SK-N-SH (cell line): ENCODE measurements around the gene ANO4. TPM values are rescaled to one million over a fixed set of nuclear protein-coding genes. Genes with fewer than 3 reads are reported as not detected.

Experiments
- CTCF ChIA-PET: fragments of 300-600, 350-600 bp; formaldehyde crosslinking; extraction: SDS; loops from one replicate; lab custom pipeline; 2021; lab: Yijun Ruan, JAX
- POLR2A ChIA-PET: fragments of 350-600 bp; sonication (Branson Sonifier 250); formaldehyde crosslinking; extraction: SDS; loops from one replicate; lab custom pipeline; 2020; ENCODE audit warnings: antibody characterized with exemption, inconsistent platforms; lab: Yijun Ruan, JAX
- DNase-seq: peaks from one replicate; pipeline ENCODE4 v3.0.0; 2012
- H2AFZ ChIP-seq: fragments of 200-600 bp; sonication (generic); 2 replicates; pipeline ENCODE4 v1.8.1; 2016; ENCODE audit warnings: antibody characterized with exemption, mild to moderate bottlenecking, low read depth
- H3F3A ChIP-seq: fragments of 200-600 bp; sonication (generic); replicated peaks from 2 replicates; pipeline ENCODE3; 2016; ENCODE audit warnings: antibody characterized with exemption, mild to moderate bottlenecking; ENCODE audit not compliant: insufficient read depth
- H3K27ac ChIP-seq, 2 experiments: fragments of 200-500 bp in 1 of 2; fragments of 200-600 bp in 1 of 2; sonication (Bioruptor generic) in 1 of 2; sonication (generic), shearing (Covaris generic) in 1 of 2; 2 replicates each; pipeline versions ENCODE4 v1.5.1 to v1.6.1; 2014 to 2016; ENCODE audit warnings: low read depth in 2 of 2, inconsistent platforms in 1 of 2, low read length in 1 of 2, mild to moderate bottlenecking in 1 of 2, mixed read lengths in 1 of 2
- H3K27me3 ChIP-seq: fragments of 200-600 bp; sonication (generic), shearing (Covaris generic); 2 replicates; pipeline ENCODE4 v1.6.1; 2016; ENCODE audit warnings: mixed run types; ENCODE audit not compliant: insufficient read depth
- H3K36me3 ChIP-seq, 2 experiments: fragments of 200-500 bp in 1 of 2; fragments of 200-600 bp in 1 of 2; sonication (Bioruptor generic) in 1 of 2; sonication (generic) in 1 of 2; replicated peaks in 1 of 2; 2 replicates each; pipeline versions ENCODE3 to v1.5.1; 2014 to 2016; ENCODE audit warnings: low read length in 1 of 2, mild to moderate bottlenecking in 1 of 2; ENCODE audit not compliant: insufficient read depth in 2 of 2, control insufficient read depth in 1 of 2
- H3K4me1 ChIP-seq, 2 experiments: fragments of 200-500 bp in 1 of 2; fragments of 200-600 bp in 1 of 2; sonication (Bioruptor generic) in 1 of 2; sonication (generic), shearing (Covaris generic) in 1 of 2; 2 replicates each; pipeline versions ENCODE4 v1.5.1 to v1.6.1; 2014 to 2016; ENCODE audit warnings: low read depth in 1 of 2, low read length in 1 of 2, mixed run types in 1 of 2; ENCODE audit not compliant: insufficient read depth in 2 of 2, control insufficient read depth in 1 of 2
- H3K4me2 ChIP-seq: fragments of 200-600 bp; sonication (generic), shearing (Covaris generic); 2 replicates; pipeline ENCODE4 v1.6.1; 2017; ENCODE audit warnings: mixed run types
- H3K4me3 ChIP-seq, 2 experiments: fragments of 200-500 bp in 1 of 2; fragments of 200-600 bp in 1 of 2; sonication (Bioruptor generic) in 1 of 2; sonication (generic), shearing (Covaris generic) in 1 of 2; 2 replicates each; pipeline versions ENCODE4 v1.5.1 to v1.8.1; 2014 to 2016; ENCODE audit warnings: low read depth in 2 of 2, inconsistent platforms in 1 of 2, low read length in 1 of 2, mild to moderate bottlenecking in 1 of 2, mixed read lengths in 1 of 2, moderate library complexity in 1 of 2
- H3K79me2 ChIP-seq: fragments of 200-600 bp; sonication (generic); 2 replicates; pipeline ENCODE4 v1.8.1; 2017; ENCODE audit warnings: mild to moderate bottlenecking; ENCODE audit not compliant: insufficient read depth
- H3K9ac ChIP-seq: fragments of 200-600 bp; sonication (generic); 2 replicates; pipeline ENCODE4 v1.6.1; 2017; ENCODE audit warnings: mixed run types
- H3K9me2 ChIP-seq: fragments of 200-600 bp; sonication (generic); 2 replicates; pipeline ENCODE4 v1.6.1; 2017; ENCODE audit warnings: mixed run types
- H3K9me3 ChIP-seq: fragments of 200-600 bp; sonication (generic); 2 replicates; pipeline ENCODE4 v1.6.1; 2017; ENCODE audit warnings: mixed run types, mild to moderate bottlenecking, moderate library complexity
- H4K20me1 ChIP-seq: fragments of 200-600 bp; sonication (generic); 2 replicates; pipeline ENCODE4 v1.6.1; 2017; ENCODE audit warnings: mild to moderate bottlenecking, mixed run types; ENCODE audit not compliant: insufficient read depth
- CHD2 ChIP-seq: fragments of 150-350 bp; IDR thresholded peaks from 2 replicates; pipeline ENCODE4 v1.6.1; 2018; ENCODE audit warnings: low read length; ENCODE audit not compliant: partially characterized antibody
- EP300 ChIP-seq, 2 experiments: IDR thresholded peaks; 2 replicates each; pipeline versions ENCODE4 v1.4.0 to v1.6.1; 2012; ENCODE audit warnings: borderline replicate concordance in 1 of 2, low read depth in 1 of 2, low read length in 1 of 2
- FOSL2 ChIP-seq: IDR thresholded peaks from 2 replicates; pipeline ENCODE4 v1.4.0; 2012; ENCODE audit warnings: low read depth, mild to moderate bottlenecking, moderate library complexity, borderline replicate concordance
- FOXJ3 ChIP-seq: sonication (generic); formaldehyde crosslinking; IDR thresholded peaks from 2 replicates; pipeline ENCODE4 v1.5.1; 2020; ENCODE audit warnings: mild to moderate bottlenecking, missing genetic modification reagents
- FOXM1 ChIP-seq: IDR thresholded peaks from 2 replicates; pipeline ENCODE4 v1.4.0; 2012; ENCODE audit warnings: low read depth, mild to moderate bottlenecking
- GABPA ChIP-seq: IDR thresholded peaks from 2 replicates; pipeline ENCODE4 v1.4.0; 2012; ENCODE audit warnings: low read depth, mild to moderate bottlenecking
- JUND ChIP-seq: IDR thresholded peaks from 2 replicates; pipeline ENCODE4 v1.4.0; 2012
- MEF2A ChIP-seq: IDR thresholded peaks from 2 replicates; pipeline ENCODE4 v1.4.0; 2012; ENCODE audit warnings: low read depth, borderline replicate concordance
- MXI1 ChIP-seq: IDR thresholded peaks from 2 replicates; pipeline ENCODE4 v1.6.1; 2012; ENCODE audit warnings: mild to moderate bottlenecking, low read depth, low read length, improper control_type of control experiment
- RAD21 ChIP-seq: IDR thresholded peaks from 2 replicates; pipeline ENCODE4 v1.6.1; 2012; ENCODE audit warnings: mild to moderate bottlenecking, low read length
- RFX5 ChIP-seq: IDR thresholded peaks from 2 replicates; pipeline ENCODE4 v1.6.1; 2012; ENCODE audit warnings: mild to moderate bottlenecking, improper control_type of control experiment, low read length
- SMC3 ChIP-seq: IDR thresholded peaks from 2 replicates; pipeline ENCODE4 v1.6.1; 2012; ENCODE audit warnings: low read depth, low read length, improper control_type of control experiment
- WGBS: methylation state at CpG from one replicate; pipeline ENCODE4 v1.1.6; 2017; ENCODE audit warnings: low lambda C conversion rate; 5-methylcytosine and 5-hydroxymethylcytosine counted together
- polyA plus RNA-seq, 3 experiments: library from polyadenylated mRNA; depleted of rRNA; stranded (reverse); fragments of >200 nt; gene quantifications; 2 replicates each; pipeline ENCODE4 v1.2.3, GENCODE V29; 2012
- TF ChIP-seq, protein P1 (sequence below): fragments of 200-600 bp; sonication (generic); IDR thresholded peaks from 2 replicates; pipeline ENCODE4 v1.6.1; 2017; ENCODE audit warnings: antibody characterized with exemption, mild to moderate bottlenecking, moderate library complexity
- TF ChIP-seq, protein P2 (sequence below): fragments of 150-350 bp; IDR thresholded peaks from 2 replicates; pipeline ENCODE4 v1.6.1; 2017; ENCODE audit warnings: antibody characterized with exemption, low read length, low read depth, borderline replicate concordance
- TF ChIP-seq, protein P3 (sequence below): IDR thresholded peaks from 2 replicates; pipeline ENCODE4 v1.6.1; 2012; ENCODE audit warnings: mild to moderate bottlenecking, low read depth, low read length, moderate library complexity
- TF ChIP-seq, protein P4 (sequence below): IDR thresholded peaks from 2 replicates; pipeline ENCODE4; 2012

The ANO4 gene
- polyA plus RNA-seq, 1 of the 3 experiments (the other 2 are of a cell fraction): 9.4 TPM

DNA sequence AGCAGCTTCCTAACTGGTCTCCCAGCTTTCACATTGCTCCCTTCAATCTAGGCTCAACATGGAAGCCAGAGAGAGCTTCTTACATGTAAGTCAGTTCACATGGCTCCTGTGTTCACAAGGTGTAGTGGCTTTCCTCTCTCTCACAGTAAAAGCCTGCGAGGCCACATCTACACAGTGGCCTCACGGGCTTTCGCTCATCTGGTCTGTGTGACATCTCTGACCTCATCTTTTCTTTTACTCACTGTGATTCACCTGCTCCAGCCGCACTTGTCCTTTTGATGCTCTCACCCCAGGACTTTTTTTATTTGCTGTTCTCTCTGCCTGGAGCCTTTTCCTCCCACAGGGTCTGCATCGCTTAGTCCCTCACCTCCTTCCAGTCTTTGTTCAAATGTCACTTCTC lies 293.3 kb downstream of the ANO4 start:
- 70% methylated on average over 5 of the region's 5 CpGs for WGBS
- no peak overlapping the region for H3K4me3 ChIP-seq
- H4K20me1 ChIP-seq: no peaks in the 10 kb centered on the region
- H3K27ac ChIP-seq: no peak overlapping the region
- H3K9me2 ChIP-seq: no peaks in the 10 kb centered on the region
- no peak for DNase-seq
- no peaks in the 10 kb centered on the region for H3K9me3 ChIP-seq
- peaks cover 0 to 5% of the 10 kb centered on the region in 2 experiments; a peak in 1 of 4 replicates for H3K4me1 ChIP-seq
- no peaks in the 10 kb centered on the region for H3F3A ChIP-seq
- H3K36me3 ChIP-seq: peaks cover 0 to 14% of the 10 kb centered on the region in 2 experiments
- TF ChIP-seq, protein P1, sequence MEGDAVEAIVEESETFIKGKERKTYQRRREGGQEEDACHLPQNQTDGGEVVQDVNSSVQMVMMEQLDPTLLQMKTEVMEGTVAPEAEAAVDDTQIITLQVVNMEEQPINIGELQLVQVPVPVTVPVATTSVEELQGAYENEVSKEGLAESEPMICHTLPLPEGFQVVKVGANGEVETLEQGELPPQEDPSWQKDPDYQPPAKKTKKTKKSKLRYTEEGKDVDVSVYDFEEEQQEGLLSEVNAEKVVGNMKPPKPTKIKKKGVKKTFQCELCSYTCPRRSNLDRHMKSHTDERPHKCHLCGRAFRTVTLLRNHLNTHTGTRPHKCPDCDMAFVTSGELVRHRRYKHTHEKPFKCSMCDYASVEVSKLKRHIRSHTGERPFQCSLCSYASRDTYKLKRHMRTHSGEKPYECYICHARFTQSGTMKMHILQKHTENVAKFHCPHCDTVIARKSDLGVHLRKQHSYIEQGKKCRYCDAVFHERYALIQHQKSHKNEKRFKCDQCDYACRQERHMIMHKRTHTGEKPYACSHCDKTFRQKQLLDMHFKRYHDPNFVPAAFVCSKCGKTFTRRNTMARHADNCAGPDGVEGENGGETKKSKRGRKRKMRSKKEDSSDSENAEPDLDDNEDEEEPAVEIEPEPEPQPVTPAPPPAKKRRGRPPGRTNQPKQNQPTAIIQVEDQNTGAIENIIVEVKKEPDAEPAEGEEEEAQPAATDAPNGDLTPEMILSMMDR: no peak
- TF ChIP-seq RAD21 (no peak), MEF2A (no peak), FOXM1 (no peak)
- CTCF ChIA-PET: no interaction called here
- no peak overlapping the region for H3K4me2 ChIP-seq
- H3K9ac ChIP-seq: no peak overlapping the region
- H2AFZ ChIP-seq: no peak overlapping the region
- no peaks in the 10 kb centered on the region for H3K27me3 ChIP-seq
- POLR2A ChIA-PET: no interaction called here
- H3K79me2 ChIP-seq: no peaks in the 10 kb centered on the region

DNA sequence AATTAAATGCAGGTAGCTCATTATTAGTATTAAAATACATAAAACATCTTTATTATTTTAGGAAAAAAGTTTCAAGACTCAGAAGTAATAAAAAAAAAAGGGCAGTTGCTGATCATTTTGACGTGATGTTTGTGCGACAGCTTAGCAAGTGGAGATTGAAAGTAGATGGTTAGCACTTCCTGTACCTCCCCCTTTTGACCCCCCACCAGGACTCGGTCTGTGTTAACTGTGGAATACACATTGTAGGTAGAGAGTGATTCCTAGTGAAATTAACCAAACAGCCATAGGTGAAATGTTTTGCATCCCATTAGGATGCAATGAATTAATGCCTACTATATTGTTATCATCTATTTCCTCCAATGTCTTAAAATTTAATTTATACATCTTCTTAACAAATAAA lies 294.7 kb downstream of the ANO4 start:
- CTCF ChIA-PET: no interaction called here
- no peaks in the 10 kb centered on the region for H4K20me1 ChIP-seq
- H3F3A ChIP-seq: no peaks in the 10 kb centered on the region
- H3K79me2 ChIP-seq: no peaks in the 10 kb centered on the region
- no peak for DNase-seq
- WGBS: 65% methylated on average over 3 of the region's 3 CpGs
- no peak overlapping the region for H3K9ac ChIP-seq
- no peak overlapping the region for H3K27ac ChIP-seq
- H3K4me3 ChIP-seq: no peak overlapping the region
- no peaks in the 10 kb centered on the region for H3K27me3 ChIP-seq
- peaks cover 0 to 5% of the 10 kb centered on the region in 2 experiments; a peak in 1 of 4 replicates for H3K4me1 ChIP-seq
- no peaks in the 10 kb centered on the region for H3K9me3 ChIP-seq
- H3K4me2 ChIP-seq: no peak overlapping the region
- H2AFZ ChIP-seq: no peak overlapping the region
- H3K9me2 ChIP-seq: no peaks in the 10 kb centered on the region
- POLR2A ChIA-PET: no interaction called here
- no peak for TF ChIP-seq RFX5
- no peak for TF ChIP-seq MXI1
- no peak for TF ChIP-seq SMC3
- TF ChIP-seq, protein P2, sequence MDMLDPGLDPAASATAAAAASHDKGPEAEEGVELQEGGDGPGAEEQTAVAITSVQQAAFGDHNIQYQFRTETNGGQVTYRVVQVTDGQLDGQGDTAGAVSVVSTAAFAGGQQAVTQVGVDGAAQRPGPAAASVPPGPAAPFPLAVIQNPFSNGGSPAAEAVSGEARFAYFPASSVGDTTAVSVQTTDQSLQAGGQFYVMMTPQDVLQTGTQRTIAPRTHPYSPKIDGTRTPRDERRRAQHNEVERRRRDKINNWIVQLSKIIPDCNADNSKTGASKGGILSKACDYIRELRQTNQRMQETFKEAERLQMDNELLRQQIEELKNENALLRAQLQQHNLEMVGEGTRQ: no peak
- TF ChIP-seq, protein P3, sequence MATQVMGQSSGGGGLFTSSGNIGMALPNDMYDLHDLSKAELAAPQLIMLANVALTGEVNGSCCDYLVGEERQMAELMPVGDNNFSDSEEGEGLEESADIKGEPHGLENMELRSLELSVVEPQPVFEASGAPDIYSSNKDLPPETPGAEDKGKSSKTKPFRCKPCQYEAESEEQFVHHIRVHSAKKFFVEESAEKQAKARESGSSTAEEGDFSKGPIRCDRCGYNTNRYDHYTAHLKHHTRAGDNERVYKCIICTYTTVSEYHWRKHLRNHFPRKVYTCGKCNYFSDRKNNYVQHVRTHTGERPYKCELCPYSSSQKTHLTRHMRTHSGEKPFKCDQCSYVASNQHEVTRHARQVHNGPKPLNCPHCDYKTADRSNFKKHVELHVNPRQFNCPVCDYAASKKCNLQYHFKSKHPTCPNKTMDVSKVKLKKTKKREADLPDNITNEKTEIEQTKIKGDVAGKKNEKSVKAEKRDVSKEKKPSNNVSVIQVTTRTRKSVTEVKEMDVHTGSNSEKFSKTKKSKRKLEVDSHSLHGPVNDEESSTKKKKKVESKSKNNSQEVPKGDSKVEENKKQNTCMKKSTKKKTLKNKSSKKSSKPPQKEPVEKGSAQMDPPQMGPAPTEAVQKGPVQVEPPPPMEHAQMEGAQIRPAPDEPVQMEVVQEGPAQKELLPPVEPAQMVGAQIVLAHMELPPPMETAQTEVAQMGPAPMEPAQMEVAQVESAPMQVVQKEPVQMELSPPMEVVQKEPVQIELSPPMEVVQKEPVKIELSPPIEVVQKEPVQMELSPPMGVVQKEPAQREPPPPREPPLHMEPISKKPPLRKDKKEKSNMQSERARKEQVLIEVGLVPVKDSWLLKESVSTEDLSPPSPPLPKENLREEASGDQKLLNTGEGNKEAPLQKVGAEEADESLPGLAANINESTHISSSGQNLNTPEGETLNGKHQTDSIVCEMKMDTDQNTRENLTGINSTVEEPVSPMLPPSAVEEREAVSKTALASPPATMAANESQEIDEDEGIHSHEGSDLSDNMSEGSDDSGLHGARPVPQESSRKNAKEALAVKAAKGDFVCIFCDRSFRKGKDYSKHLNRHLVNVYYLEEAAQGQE: no peak
- TF ChIP-seq JUND: no peak
- TF ChIP-seq EP300 (IDR thresholded peaks at IDR 0.05; ENCODE audit: borderline replicate concordance in 1 of 2, low read depth in 1 of 2, low read length in 1 of 2): no peak
- TF ChIP-seq, protein P4, sequence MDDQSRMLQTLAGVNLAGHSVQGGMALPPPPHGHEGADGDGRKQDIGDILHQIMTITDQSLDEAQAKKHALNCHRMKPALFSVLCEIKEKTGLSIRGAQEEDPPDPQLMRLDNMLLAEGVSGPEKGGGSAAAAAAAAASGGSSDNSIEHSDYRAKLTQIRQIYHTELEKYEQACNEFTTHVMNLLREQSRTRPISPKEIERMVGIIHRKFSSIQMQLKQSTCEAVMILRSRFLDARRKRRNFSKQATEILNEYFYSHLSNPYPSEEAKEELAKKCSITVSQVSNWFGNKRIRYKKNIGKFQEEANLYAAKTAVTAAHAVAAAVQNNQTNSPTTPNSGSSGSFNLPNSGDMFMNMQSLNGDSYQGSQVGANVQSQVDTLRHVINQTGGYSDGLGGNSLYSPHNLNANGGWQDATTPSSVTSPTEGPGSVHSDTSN: no peak
- TF ChIP-seq FOXM1: no peak
- no peak for TF ChIP-seq GABPA
- TF ChIP-seq, protein P1: no peak
- TF ChIP-seq FOSL2: no peak
- TF ChIP-seq FOXJ3 (CRISPR knock-in tag): no peak
- TF ChIP-seq CHD2: no peak
- no peak for TF ChIP-seq RAD21
- peaks cover 0 to 11% of the 10 kb centered on the region in 2 experiments for H3K36me3 ChIP-seq
